ENCODE data around the gene SLC35E1.

- TF ChIP-seq, protein P1, sequence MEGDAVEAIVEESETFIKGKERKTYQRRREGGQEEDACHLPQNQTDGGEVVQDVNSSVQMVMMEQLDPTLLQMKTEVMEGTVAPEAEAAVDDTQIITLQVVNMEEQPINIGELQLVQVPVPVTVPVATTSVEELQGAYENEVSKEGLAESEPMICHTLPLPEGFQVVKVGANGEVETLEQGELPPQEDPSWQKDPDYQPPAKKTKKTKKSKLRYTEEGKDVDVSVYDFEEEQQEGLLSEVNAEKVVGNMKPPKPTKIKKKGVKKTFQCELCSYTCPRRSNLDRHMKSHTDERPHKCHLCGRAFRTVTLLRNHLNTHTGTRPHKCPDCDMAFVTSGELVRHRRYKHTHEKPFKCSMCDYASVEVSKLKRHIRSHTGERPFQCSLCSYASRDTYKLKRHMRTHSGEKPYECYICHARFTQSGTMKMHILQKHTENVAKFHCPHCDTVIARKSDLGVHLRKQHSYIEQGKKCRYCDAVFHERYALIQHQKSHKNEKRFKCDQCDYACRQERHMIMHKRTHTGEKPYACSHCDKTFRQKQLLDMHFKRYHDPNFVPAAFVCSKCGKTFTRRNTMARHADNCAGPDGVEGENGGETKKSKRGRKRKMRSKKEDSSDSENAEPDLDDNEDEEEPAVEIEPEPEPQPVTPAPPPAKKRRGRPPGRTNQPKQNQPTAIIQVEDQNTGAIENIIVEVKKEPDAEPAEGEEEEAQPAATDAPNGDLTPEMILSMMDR (IDR thresholded peaks at IDR 0.05; ENCODE audit: low read length) = no peak
- no peak for TF ChIP-seq EZH2 (IDR thresholded peaks at IDR 0.05; ENCODE audit: borderline replicate concordance, low read length)
Observed at GRCh38 chr19:16508546-16508945, 63.7 kb downstream of the SLC35E1 start.

All from OCI-LY1 (cell line).